H4 (cell line): ENCODE measurements around the gene TENT4A. TPM values are rescaled to one million over a fixed set of nuclear protein-coding genes. Genes with fewer than 3 reads are reported as not detected.

Source experiments
- DNase-seq: peaks from one replicate; pipeline ENCODE4 v3.0.0-alpha.2; 2015; ENCODE audit warnings: low spot score
- total RNA-seq: library from RNA; depleted of rRNA; stranded (reverse); fragments of >200 nt; shearing (Covaris generic); gene quantifications from 2 replicates; pipeline ENCODE4 v1.2.3, GENCODE V29; 2014

Gene TENT4A
- total RNA-seq, 1 experiment from 2014 or later: 6.2 TPM

- no peak for DNase-seq
Measured at GRCh38 chr5:6731465-6732237, 18.4 kb downstream of the TENT4A start.

- peak; percentile 66 for DNase-seq
Measured at GRCh38 chr5:6732634-6733410, 19.6 kb downstream of the TENT4A start.

GRCh38 chr5:6733411-6734242 lies 20.4 kb downstream of the TENT4A start:
- no peak for DNase-seq

GRCh38 chr5:6734243-6734700 lies 21.0 kb downstream of the TENT4A start:
- DNase-seq: no peak

- no peak for DNase-seq
Measured at GRCh38 chr5:6734781-6735180, 21.5 kb downstream of the TENT4A start.

GRCh38 chr5:6736106-6736505 lies 22.9 kb downstream of the TENT4A start:
- no peak for DNase-seq

- DNase-seq: no peak
Measured at GRCh38 chr5:6736524-6737042, 23.4 kb downstream of the TENT4A start.

- DNase-seq: no peak
Measured at GRCh38 chr5:6737043-6737941, 24.1 kb downstream of the TENT4A start.

- no peak for DNase-seq
Measured at GRCh38 chr5:6739603-6740002, 26.4 kb downstream of the TENT4A start.

GRCh38 chr5:6740586-6741150 lies 27.4 kb downstream of the TENT4A start:
- no peak for DNase-seq

GRCh38 chr5:6742081-6742758 lies 29.0 kb downstream of the TENT4A start:
- no peak for DNase-seq

GRCh38 chr5:6743161-6743560 lies 29.9 kb downstream of the TENT4A start:
- no peak for DNase-seq

- DNase-seq: no peak
Measured at GRCh38 chr5:6744841-6745705, 31.8 kb downstream of the TENT4A start.

- DNase-seq: peak; percentile 55
Measured at GRCh38 chr5:6745706-6746222, 32.5 kb downstream of the TENT4A start.

GRCh38 chr5:6746244-6746643 lies 33.0 kb downstream of the TENT4A start:
- no peak for DNase-seq

- no peak for DNase-seq
Measured at GRCh38 chr5:6747103-6747502, 33.9 kb downstream of the TENT4A start.

- DNase-seq: no peak
Measured at GRCh38 chr5:6748142-6748541, 34.9 kb downstream of the TENT4A start.

- DNase-seq: no peak
Measured at GRCh38 chr5:6749026-6749716, 35.9 kb downstream of the TENT4A start.
